ENCODE data around the gene KRTAP1-4. TPM values are rescaled to one million over a fixed set of nuclear protein-coding genes. Genes with fewer than 3 reads are reported as not detected.

The KRTAP1-4 gene
- total RNA-seq, 3 donors from 2014 or later (not counting 1 experiment from before 2014, with no cell fraction given): not detected

GRCh38 chr17:40993084-40993483, 36.9 kb downstream of the KRTAP1-4 start:
- Mint-ChIP-seq H3K36me3 (no peaks in the 10 kb centered on the region), H3K27me3 (ENCODE audit: low read depth in 2 of 2) (peaks cover 35 to 75% of the 10 kb centered on the region in 2 donors), H3K4me1 (no peaks in the 10 kb centered on the region), H3K4me3 (no peak overlapping the region), H3K9me3 (no peaks in the 10 kb centered on the region), H3K27ac (no peak overlapping the region)
- Histone ChIP-seq H3K36me3 (ENCODE audit: control insufficient read depth, insufficient read depth, low read length) (no peaks in the 10 kb centered on the region), H3K27ac (ENCODE audit: low read length) (no peak overlapping the region), H3K27me3 (ENCODE audit: control insufficient read depth, insufficient read depth, low read length) (peaks cover 15% of the 10 kb centered on the region), H3K4me1 (ENCODE audit: control insufficient read depth, insufficient read depth, low read length) (no peaks in the 10 kb centered on the region), H3K4me3 (ENCODE audit: low read length) (no peak overlapping the region), H3K9me3 (ENCODE audit: control insufficient read depth, insufficient read depth, low read length) (no peaks in the 10 kb centered on the region)
- ATAC-seq: no peak
- WGBS (ENCODE audit: insufficient coverage): 100% methylated on average over 1 of the region's 2 CpGs
- no peak for TF ChIP-seq CTCF (IDR thresholded peaks at IDR 0.05)
- intact Hi-C loops (cut with micrococcal nuclease): no loop called here
- no peak for DNase-seq

- WGBS (ENCODE audit: insufficient coverage): 85% methylated on average over 1 of the region's 3 CpGs
- Mint-ChIP-seq H3K36me3 (no peaks in the 10 kb centered on the region), H3K4me3 (no peak overlapping the region), H3K9me3 (no peaks in the 10 kb centered on the region), H3K27me3 (ENCODE audit: low read depth in 2 of 2) (peaks cover 33 to 71% of the 10 kb centered on the region in 2 donors), H3K4me1 (no peaks in the 10 kb centered on the region), H3K27ac (no peak overlapping the region)
- intact Hi-C loops (cut with micrococcal nuclease): no loop called here
- Histone ChIP-seq H3K4me3 (ENCODE audit: low read length) (no peak overlapping the region), H3K4me1 (ENCODE audit: control insufficient read depth, insufficient read depth, low read length) (no peaks in the 10 kb centered on the region), H3K9me3 (ENCODE audit: control insufficient read depth, insufficient read depth, low read length) (no peaks in the 10 kb centered on the region), H3K27ac (ENCODE audit: low read length) (no peak overlapping the region), H3K36me3 (ENCODE audit: control insufficient read depth, insufficient read depth, low read length) (no peaks in the 10 kb centered on the region), H3K27me3 (ENCODE audit: control insufficient read depth, insufficient read depth, low read length) (peaks cover 15% of the 10 kb centered on the region)
- ATAC-seq (no peak), DNase-seq (no peak)
- no peak for TF ChIP-seq CTCF (IDR thresholded peaks at IDR 0.05)
These were observed 37.3 kb downstream of the KRTAP1-4 start for GRCh38 chr17:40992666-40993065.

- Histone ChIP-seq H3K27ac (ENCODE audit: low read length) (no peak overlapping the region), H3K9me3 (ENCODE audit: control insufficient read depth, insufficient read depth, low read length) (no peaks in the 10 kb centered on the region), H3K4me1 (ENCODE audit: control insufficient read depth, insufficient read depth, low read length) (no peaks in the 10 kb centered on the region), H3K27me3 (ENCODE audit: control insufficient read depth, insufficient read depth, low read length) (no peaks in the 10 kb centered on the region), H3K36me3 (ENCODE audit: control insufficient read depth, insufficient read depth, low read length) (no peaks in the 10 kb centered on the region), H3K4me3 (ENCODE audit: low read length) (no peak overlapping the region)
- no peak for TF ChIP-seq CTCF (IDR thresholded peaks at IDR 0.05)
- Mint-ChIP-seq H3K27me3 (ENCODE audit: low read depth in 2 of 2) (peaks cover 10 to 51% of the 10 kb centered on the region in 2 donors), H3K36me3 (no peaks in the 10 kb centered on the region), H3K9me3 (no peaks in the 10 kb centered on the region), H3K27ac (no peak overlapping the region), H3K4me1 (no peaks in the 10 kb centered on the region), H3K4me3 (no peak overlapping the region)
- DNase-seq (no peak), ATAC-seq (no peak)
- intact Hi-C loops (cut with micrococcal nuclease): no loop called here
- WGBS (ENCODE audit: insufficient coverage): 76% methylated on average over 8 of the region's 8 CpGs
These were observed 43.1 kb downstream of the KRTAP1-4 start for GRCh38 chr17:40986920-40987319.

- no peak for TF ChIP-seq CTCF (IDR thresholded peaks at IDR 0.05)
- Mint-ChIP-seq H3K9me3 (no peaks in the 10 kb centered on the region), H3K4me1 (no peaks in the 10 kb centered on the region), H3K27me3 (ENCODE audit: low read depth in 2 of 2) (peaks cover 12 to 35% of the 10 kb centered on the region in 2 donors), H3K36me3 (no peaks in the 10 kb centered on the region), H3K27ac (no peak within 1 kb of the TSS), H3K4me3 (no peak within 1 kb of the TSS)
- no peak within 1 kb of the TSS for H3K4me3 ChIP-seq (ENCODE audit: low read length)
- no peak for ATAC-seq
- WGBS (ENCODE audit: insufficient coverage): 33% methylated on average over 1 of the region's 3 CpGs
- no peak for DNase-seq
- no peak within 1 kb of the TSS for H3K27ac ChIP-seq (ENCODE audit: low read length)
- no peaks in the 10 kb centered on the region for H3K4me1 ChIP-seq (ENCODE audit: control insufficient read depth, insufficient read depth, low read length)
- intact Hi-C loops (cut with micrococcal nuclease): no loop called here
- no peaks in the 10 kb centered on the region for H3K9me3 ChIP-seq (ENCODE audit: control insufficient read depth, insufficient read depth, low read length)
- no peaks in the 10 kb centered on the region for H3K36me3 ChIP-seq (ENCODE audit: control insufficient read depth, insufficient read depth, low read length)
- no peaks in the 10 kb centered on the region for H3K27me3 ChIP-seq (ENCODE audit: control insufficient read depth, insufficient read depth, low read length)
These were observed 45.8 kb downstream of the KRTAP1-4 start, which contains the start of gene KRT40 for GRCh38 chr17:40984226-40984625. KRT40 (minus strand) TSS chr17:40984326; CDS start chr17:40984273, 53 bp downstream.
